DOHH2 (cell line): ENCODE measurements around the gene DSCAML1.

Experiments
- EZH2phosphoT487 ChIP-seq: fragments of 200-600 bp; sonication (generic); IDR thresholded peaks from 2 replicates; pipeline ENCODE4 v1.6.1; 2017; ENCODE audit warnings: borderline replicate concordance, mild to moderate bottlenecking, antibody characterized with exemption, low read length, moderate library complexity, mixed read lengths
- TF ChIP-seq, protein P1 (sequence below): fragments of 200-600 bp; sonication (generic); IDR thresholded peaks from one replicate; pipeline ENCODE4 v1.5.1; 2014; ENCODE audit warnings: antibody characterized with exemption, mild to moderate bottlenecking, low read depth, low read length; ENCODE audit not compliant: poor library complexity, severe bottlenecking

DNA sequence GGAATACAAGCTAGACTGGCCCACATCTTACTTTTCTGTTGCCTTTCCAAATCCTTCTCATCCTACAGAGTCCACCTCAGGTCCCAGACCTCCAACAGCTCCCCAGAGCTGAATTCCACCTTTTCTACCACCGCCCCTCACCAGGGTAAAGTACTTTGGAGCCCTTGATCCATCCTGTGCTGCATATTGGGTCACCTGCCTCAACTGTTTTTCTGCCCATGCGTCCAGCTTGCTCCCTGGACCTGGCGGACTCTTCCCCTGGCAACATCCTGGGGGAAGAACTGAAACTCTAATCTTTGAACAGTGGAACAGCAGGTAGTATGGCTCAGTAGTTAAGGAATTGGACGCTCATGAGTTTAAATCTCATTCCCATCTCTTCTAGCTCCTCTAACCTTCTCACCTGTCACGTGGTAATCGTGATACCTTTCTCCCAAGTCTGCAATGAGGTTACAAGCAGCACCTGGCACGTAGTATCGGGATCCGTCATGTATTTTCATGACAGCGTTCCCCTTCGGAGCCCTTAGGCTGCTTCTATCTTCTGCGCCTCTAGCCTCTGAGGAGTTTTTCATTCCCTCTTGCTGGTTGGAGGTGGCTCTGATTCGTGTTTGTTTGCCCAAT is 371.2 kb downstream of the DSCAML1 start:
- TF ChIP-seq, protein P1, sequence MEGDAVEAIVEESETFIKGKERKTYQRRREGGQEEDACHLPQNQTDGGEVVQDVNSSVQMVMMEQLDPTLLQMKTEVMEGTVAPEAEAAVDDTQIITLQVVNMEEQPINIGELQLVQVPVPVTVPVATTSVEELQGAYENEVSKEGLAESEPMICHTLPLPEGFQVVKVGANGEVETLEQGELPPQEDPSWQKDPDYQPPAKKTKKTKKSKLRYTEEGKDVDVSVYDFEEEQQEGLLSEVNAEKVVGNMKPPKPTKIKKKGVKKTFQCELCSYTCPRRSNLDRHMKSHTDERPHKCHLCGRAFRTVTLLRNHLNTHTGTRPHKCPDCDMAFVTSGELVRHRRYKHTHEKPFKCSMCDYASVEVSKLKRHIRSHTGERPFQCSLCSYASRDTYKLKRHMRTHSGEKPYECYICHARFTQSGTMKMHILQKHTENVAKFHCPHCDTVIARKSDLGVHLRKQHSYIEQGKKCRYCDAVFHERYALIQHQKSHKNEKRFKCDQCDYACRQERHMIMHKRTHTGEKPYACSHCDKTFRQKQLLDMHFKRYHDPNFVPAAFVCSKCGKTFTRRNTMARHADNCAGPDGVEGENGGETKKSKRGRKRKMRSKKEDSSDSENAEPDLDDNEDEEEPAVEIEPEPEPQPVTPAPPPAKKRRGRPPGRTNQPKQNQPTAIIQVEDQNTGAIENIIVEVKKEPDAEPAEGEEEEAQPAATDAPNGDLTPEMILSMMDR: no peak
- TF ChIP-seq EZH2phosphoT487: no peak
